ENCODE results near the gene TMEM107.

The TMEM107 gene

GRCh38 chr17:8162233-8162996 lies 13.8 kb downstream of the TMEM107 start, which contains the start of gene VAMP2:
Gene VAMP2, minus strand, starts transcription at chr17:8162948. Its CDS starts 69 bp downstream, at chr17:8162879.
- POLR2A ChIA-PET: interaction anchor here (5.0 kb wide), 1 partner anchor 11 kb away, joined by 44 read pairs; no protein-coding TSS in a partner anchor
- Histone ChIP-seq H3K36me3 (ENCODE audit: control insufficient read depth in 4 of 4, insufficient read depth in 4 of 4, low read length in 3 of 4) (peaks cover 0 to 28% (median 18%) of the 10 kb centered on the region in 4 experiments), H3K27ac (ENCODE audit: insufficient read depth in 1 of 2, low read depth in 1 of 2, low read length in 2 of 2, poor library complexity in 1 of 2, severe bottlenecking in 2 of 2) (peak within 1 kb of the TSS; percentile 72 to 88), H3K9me3 (ENCODE audit: control extremely low read depth in 1 of 5, control insufficient read depth in 4 of 5, insufficient read depth in 2 of 5, low read depth in 1 of 5, low read length in 4 of 5) (no peaks in the 10 kb centered on the region), H3K4me3 (ENCODE audit: control insufficient read depth in 1 of 7, extremely low read depth in 1 of 7, insufficient read depth in 4 of 7, low read depth in 2 of 7, low read length in 6 of 7) (peak within 1 kb of the TSS; percentile 74 to 98 (median 90)), H3K27me3 (replicated peaks in 2 of 5; ENCODE audit: control insufficient read depth in 4 of 5, insufficient read depth in 5 of 5, low read length in 4 of 5) (no peaks in the 10 kb centered on the region), H3K4me1 (ENCODE audit: control extremely low read depth in 1 of 4, control insufficient read depth in 4 of 4, insufficient read depth in 4 of 4, low read length in 3 of 4) (peaks cover 4 to 47% (median 40%) of the 10 kb centered on the region in 4 experiments)
- CTCF ChIA-PET: interaction anchor here (2.2 to 19.3 kb wide), 2 partner anchors 21 to 43 kb away, joined by 12 to 292 read pairs; partner anchors contain the start of gene PER1
- 0% methylated on average over 73 of the region's 75 CpGs for WGBS (ENCODE audit: insufficient coverage)
- peak; percentile 62 to 80 (median 73) for DNase-seq

GRCh38 chr17:8161289-8162232 lies 14.6 kb downstream of the TMEM107 start:
- no peaks in the 10 kb centered on the region for H3K9me3 ChIP-seq (ENCODE audit: control extremely low read depth in 1 of 5, control insufficient read depth in 4 of 5, insufficient read depth in 2 of 5, low read depth in 1 of 5, low read length in 4 of 5)
- 75% methylated on average over 14 of the region's 19 CpGs for WGBS (ENCODE audit: insufficient coverage)
- peaks cover 8 to 54% (median 47%) of the 10 kb centered on the region in 4 experiments for H3K4me1 ChIP-seq (ENCODE audit: control extremely low read depth in 1 of 4, control insufficient read depth in 4 of 4, insufficient read depth in 4 of 4, low read length in 3 of 4)
- peaks cover 0 to 28% (median 18%) of the 10 kb centered on the region in 4 experiments for H3K36me3 ChIP-seq (ENCODE audit: control insufficient read depth in 4 of 4, insufficient read depth in 4 of 4, low read length in 3 of 4)
- POLR2A ChIA-PET: interaction anchor here (0.6 to 5.0 kb wide), 3 partner anchors 12 to 131 kb away, joined by 3 to 44 read pairs (median 4); no protein-coding TSS in a partner anchor
- DNase-seq: no peak
- H3K4me3 ChIP-seq (ENCODE audit: control insufficient read depth in 1 of 7, extremely low read depth in 1 of 7, insufficient read depth in 4 of 7, low read depth in 2 of 7, low read length in 6 of 7): peak overlapping the region; percentile 74 to 98 (median 90)
- CTCF ChIA-PET: interaction anchor here (1.5 to 19.3 kb wide), 6 partner anchors 12 to 102 kb away, joined by 3 to 292 read pairs (median 9); partner anchors contain the start of genes HES7 and PER1
- H3K27ac ChIP-seq (ENCODE audit: insufficient read depth in 1 of 2, low read depth in 1 of 2, low read length in 2 of 2, poor library complexity in 1 of 2, severe bottlenecking in 2 of 2): peak overlapping the region; percentile 72 to 88
- no peaks in the 10 kb centered on the region for H3K27me3 ChIP-seq (replicated peaks in 2 of 5; ENCODE audit: control insufficient read depth in 4 of 5, insufficient read depth in 5 of 5, low read length in 4 of 5)

GRCh38 chr17:8160741-8161221 lies 15.4 kb downstream of the TMEM107 start:
- H3K36me3 ChIP-seq (ENCODE audit: control insufficient read depth in 4 of 4, insufficient read depth in 4 of 4, low read length in 3 of 4): peaks cover 0 to 28% (median 18%) of the 10 kb centered on the region in 4 experiments
- no peak overlapping the region for H3K4me3 ChIP-seq (ENCODE audit: control insufficient read depth in 1 of 7, extremely low read depth in 1 of 7, insufficient read depth in 4 of 7, low read depth in 2 of 7, low read length in 6 of 7)
- ChIA-PET POLR2A (interaction anchor here (0.6 to 5.0 kb wide), 5 partner anchors 12 to 130 kb away, joined by 3 to 44 read pairs (median 3); no protein-coding TSS in a partner anchor), CTCF (interaction anchor here (1.5 to 19.3 kb wide), 6 partner anchors 12 to 101 kb away, joined by 3 to 292 read pairs (median 9); partner anchors contain the start of genes HES7 and PER1)
- H3K27ac ChIP-seq (ENCODE audit: insufficient read depth in 1 of 2, low read depth in 1 of 2, low read length in 2 of 2, poor library complexity in 1 of 2, severe bottlenecking in 2 of 2): peak overlapping the region in 1 of 2 experiments; percentile 88
- DNase-seq: no peak
- WGBS (ENCODE audit: insufficient coverage): 84% methylated on average over 4 of the region's 5 CpGs
- H3K27me3 ChIP-seq (replicated peaks in 2 of 5; ENCODE audit: control insufficient read depth in 4 of 5, insufficient read depth in 5 of 5, low read length in 4 of 5): no peaks in the 10 kb centered on the region
- peaks cover 8 to 57% (median 50%) of the 10 kb centered on the region in 4 experiments for H3K4me1 ChIP-seq (ENCODE audit: control extremely low read depth in 1 of 4, control insufficient read depth in 4 of 4, insufficient read depth in 4 of 4, low read length in 3 of 4)
- H3K9me3 ChIP-seq (ENCODE audit: control extremely low read depth in 1 of 5, control insufficient read depth in 4 of 5, insufficient read depth in 2 of 5, low read depth in 1 of 5, low read length in 4 of 5): no peaks in the 10 kb centered on the region

GRCh38 chr17:8160224-8160577 lies 16.0 kb downstream of the TMEM107 start:
- POLR2A ChIA-PET: interaction anchor here (0.7 to 5.0 kb wide), 3 partner anchors 13 to 38 kb away, joined by 3 to 44 read pairs (median 3); no protein-coding TSS in a partner anchor
- CTCF ChIA-PET: interaction anchor here (1.5 to 19.3 kb wide), 6 partner anchors 13 to 100 kb away, joined by 4 to 292 read pairs (median 9); partner anchors contain the start of genes HES7 and PER1
- DNase-seq: no peak
- 90% methylated on average over 4 of the region's 4 CpGs for WGBS (ENCODE audit: insufficient coverage)
- H3K36me3 ChIP-seq (ENCODE audit: control insufficient read depth in 4 of 4, insufficient read depth in 4 of 4, low read length in 3 of 4): peaks cover 0 to 28% (median 18%) of the 10 kb centered on the region in 4 experiments
- H3K27ac ChIP-seq (ENCODE audit: insufficient read depth in 1 of 2, low read depth in 1 of 2, low read length in 2 of 2, poor library complexity in 1 of 2, severe bottlenecking in 2 of 2): no peak overlapping the region
- H3K4me1 ChIP-seq (ENCODE audit: control extremely low read depth in 1 of 4, control insufficient read depth in 4 of 4, insufficient read depth in 4 of 4, low read length in 3 of 4): peaks cover 10 to 63% (median 56%) of the 10 kb centered on the region in 4 experiments
- H3K9me3 ChIP-seq (ENCODE audit: control extremely low read depth in 1 of 5, control insufficient read depth in 4 of 5, insufficient read depth in 2 of 5, low read depth in 1 of 5, low read length in 4 of 5): no peaks in the 10 kb centered on the region
- H3K27me3 ChIP-seq (replicated peaks in 2 of 5; ENCODE audit: control insufficient read depth in 4 of 5, insufficient read depth in 5 of 5, low read length in 4 of 5): no peaks in the 10 kb centered on the region
- H3K4me3 ChIP-seq (ENCODE audit: control insufficient read depth in 1 of 7, extremely low read depth in 1 of 7, insufficient read depth in 4 of 7, low read depth in 2 of 7, low read length in 6 of 7): no peak overlapping the region

- Histone ChIP-seq H3K9me3 (ENCODE audit: control extremely low read depth in 1 of 5, control insufficient read depth in 4 of 5, insufficient read depth in 2 of 5, low read depth in 1 of 5, low read length in 4 of 5) (no peaks in the 10 kb centered on the region), H3K27ac (ENCODE audit: insufficient read depth in 1 of 2, low read depth in 1 of 2, low read length in 2 of 2, poor library complexity in 1 of 2, severe bottlenecking in 2 of 2) (no peak overlapping the region), H3K4me3 (ENCODE audit: control insufficient read depth in 1 of 7, extremely low read depth in 1 of 7, insufficient read depth in 4 of 7, low read depth in 2 of 7, low read length in 6 of 7) (no peak overlapping the region), H3K4me1 (ENCODE audit: control extremely low read depth in 1 of 4, control insufficient read depth in 4 of 4, insufficient read depth in 4 of 4, low read length in 3 of 4) (peaks cover 14 to 63% (median 58%) of the 10 kb centered on the region in 4 experiments), H3K36me3 (ENCODE audit: control insufficient read depth in 4 of 4, insufficient read depth in 4 of 4, low read length in 3 of 4) (peaks cover 0 to 28% (median 18%) of the 10 kb centered on the region in 4 experiments), H3K27me3 (replicated peaks in 2 of 5; ENCODE audit: control insufficient read depth in 4 of 5, insufficient read depth in 5 of 5, low read length in 4 of 5) (no peaks in the 10 kb centered on the region)
- no peak for DNase-seq
- ChIA-PET CTCF (interaction anchor here (1.4 to 19.3 kb wide), 8 partner anchors 10 to 100 kb away, joined by 3 to 292 read pairs (median 6); partner anchors contain the start of genes HES7 and PER1), POLR2A (interaction anchor here (0.8 to 5.0 kb wide), 6 partner anchors 9 to 28 kb away, joined by 3 to 44 read pairs (median 3); no protein-coding TSS in a partner anchor)
- 100% methylated on average over 1 of the region's 4 CpGs for WGBS (ENCODE audit: insufficient coverage)
Observed at GRCh38 chr17:8159459-8160223, 16.5 kb downstream of the TMEM107 start.

Measured in common myeloid progenitor, CD34-positive (primary cell).